DOHH2 (cell line): ENCODE measurements around the gene CSMD2.

Experiments used
- CTCF ChIP-seq: fragments of 200-600 bp; sonication (generic); IDR thresholded peaks from one replicate; pipeline ENCODE4 v1.5.1; 2014; ENCODE audit warnings: antibody characterized with exemption, mild to moderate bottlenecking, low read depth, low read length; ENCODE audit not compliant: poor library complexity, severe bottlenecking
- EZH2phosphoT487 ChIP-seq: fragments of 200-600 bp; sonication (generic); IDR thresholded peaks from 2 replicates; pipeline ENCODE4 v1.6.1; 2017; ENCODE audit warnings: borderline replicate concordance, mild to moderate bottlenecking, antibody characterized with exemption, low read length, moderate library complexity, mixed read lengths

GRCh38 chr1:33990281-33990680, 174.7 kb downstream of the CSMD2 start:
- TF ChIP-seq CTCF (no peak), EZH2phosphoT487 (no peak)
